Jurkat, Clone E6-1 (cell line): ENCODE measurements around the gene ZNF91. TPM values are rescaled to one million over a fixed set of nuclear protein-coding genes. Genes with fewer than 3 reads are reported as not detected.
"Not testable (repeated sequence)": the region's sequence is repeated elsewhere in the genome, so short reads cannot be mapped to it uniquely, and the experiment has no call there.

ENCODE experiments used
- DNase-seq: peaks from one replicate; pipeline ENCODE4 v3.0.0-alpha.2; 2011; ENCODE audit warnings: low read depth, low spot score
- H3K4me3 ChIP-seq: 2 replicates; pipeline ENCODE4 v1.5.1; 2011; ENCODE audit warnings: mild to moderate bottlenecking, low read length, control low read depth, moderate library complexity
- polyA plus RNA-seq: library from polyadenylated mRNA; unstranded; fragments of >200 nt; gene quantifications from one replicate; pipeline ENCODE4 v1.2.1, GENCODE V29; 2012; ENCODE audit warnings: missing spikeins; ENCODE audit not compliant: insufficient read length, insufficient read depth

The ZNF91 gene
- not detected for polyA plus RNA-seq

DNA sequence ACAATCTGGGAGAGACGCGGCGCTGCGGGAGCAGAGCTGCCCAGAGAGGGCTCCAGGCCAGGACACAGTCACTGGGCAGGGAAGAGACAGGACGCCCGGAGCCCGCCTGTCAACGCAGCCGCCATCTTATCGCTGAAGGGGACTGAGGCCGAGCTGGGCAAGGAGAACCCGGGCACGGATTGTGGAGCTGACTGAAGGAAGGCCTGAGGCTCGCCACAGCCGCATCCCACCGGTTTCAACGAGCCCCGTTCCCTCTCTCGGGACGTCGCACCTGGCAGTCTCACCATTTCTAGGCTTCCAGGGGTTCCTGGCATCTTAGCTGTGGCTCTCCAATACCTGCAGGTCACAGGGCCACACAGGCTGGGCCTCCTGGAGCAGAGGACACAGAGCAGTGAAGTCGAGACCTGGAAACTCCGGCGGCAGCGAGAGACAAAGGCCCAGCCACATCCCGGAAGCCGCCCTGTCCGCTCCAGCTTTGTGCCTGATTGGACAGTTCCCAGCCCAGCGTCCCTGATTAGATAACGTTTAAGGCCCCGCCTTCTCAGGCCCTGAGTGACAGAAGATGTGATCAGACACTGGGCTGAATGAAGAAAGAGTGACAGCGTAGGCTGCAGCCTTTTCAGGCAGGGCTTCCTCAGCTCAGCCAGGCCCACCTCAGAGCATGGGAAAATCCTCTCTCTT, at the start of gene ZNF91:
ZNF91 (minus strand) TSS at position 431 of the 681 bp plus-strand sequence; CDS start at position 314, 117 bp downstream.
- DNase-seq, result peak; percentile 97
- H3K4me3 ChIP-seq, result peak within 1 kb of the TSS; percentile 90

- DNase-seq, result no peak
- H3K4me3 ChIP-seq, result no peak overlapping the region
Measured at GRCh38 chr19:23440791-23441190, 45.5 kb upstream of the ZNF91 start.

GRCh38 chr19:23440207-23440606, 44.9 kb upstream of the ZNF91 start:
- H3K4me3 ChIP-seq, result no peak overlapping the region
- DNase-seq, result no peak

- H3K4me3 ChIP-seq, result no peak overlapping the region
- no peak for DNase-seq
Measured at GRCh38 chr19:23439623-23440022, 44.4 kb upstream of the ZNF91 start.

GRCh38 chr19:23437901-23438300, 42.6 kb upstream of the ZNF91 start:
- DNase-seq, result no peak
- no peak overlapping the region for H3K4me3 ChIP-seq

GRCh38 chr19:23436944-23437343, 41.7 kb upstream of the ZNF91 start:
- no peak for DNase-seq

GRCh38 chr19:23436318-23436717, 41.0 kb upstream of the ZNF91 start:
- H3K4me3 ChIP-seq, result no peak overlapping the region
- DNase-seq, result peak; percentile 6

More at GRCh38 chr19:23436944-23437343, 41.7 kb upstream of the ZNF91 start:
- H3K4me3 ChIP-seq, result no peak overlapping the region

GRCh38 chr19:23420824-23421223, 25.6 kb upstream of the ZNF91 start:
- H3K4me3 ChIP-seq, result no peak overlapping the region
- DNase-seq, result no peak

GRCh38 chr19:23419261-23419660, 24.0 kb upstream of the ZNF91 start:
- not testable (repeated sequence) for H3K4me3 ChIP-seq, DNase-seq

GRCh38 chr19:23415561-23416191, 20.4 kb upstream of the ZNF91 start:
- no peak for DNase-seq
- H3K4me3 ChIP-seq, result no peak overlapping the region

GRCh38 chr19:23415034-23415433, 19.8 kb upstream of the ZNF91 start:
- H3K4me3 ChIP-seq, result no peak overlapping the region
- no peak for DNase-seq

GRCh38 chr19:23410155-23410554, 14.9 kb upstream of the ZNF91 start:
- no peak for DNase-seq
- H3K4me3 ChIP-seq, result no peak overlapping the region

DNA sequence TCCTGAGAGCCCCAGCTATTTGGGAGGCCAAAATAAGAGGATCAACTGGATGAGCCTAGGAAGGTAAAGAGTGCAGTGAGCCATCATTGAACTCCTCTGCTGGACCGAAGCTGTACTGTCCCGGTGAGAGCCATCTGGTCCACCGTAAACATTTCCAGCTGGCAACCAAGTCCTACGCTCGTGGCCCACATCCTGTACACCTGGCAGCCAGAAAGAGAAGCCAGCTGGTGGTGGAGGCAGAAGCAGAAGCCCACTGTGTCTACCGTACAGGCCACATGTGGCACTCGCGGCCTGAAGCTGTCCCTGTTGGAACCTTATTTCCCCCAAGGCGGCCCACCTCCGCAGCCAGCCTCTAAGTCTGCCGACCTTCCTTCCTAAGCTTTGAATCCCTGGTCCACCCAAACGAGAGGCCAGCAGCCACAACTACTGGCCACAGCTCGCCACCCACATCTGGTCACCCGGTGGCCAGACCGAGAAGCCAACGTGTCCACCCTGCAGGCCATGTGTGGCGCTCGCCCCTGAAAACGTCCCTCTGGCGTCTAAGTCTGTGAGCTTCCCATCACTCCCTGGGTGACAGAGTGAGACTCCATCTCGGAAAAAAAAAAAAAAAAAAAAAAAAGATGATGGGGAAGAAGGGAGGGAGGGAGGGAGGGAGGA, 14.2 kb upstream of the ZNF91 start:
- DNase-seq, result no peak
- no peak overlapping the region for H3K4me3 ChIP-seq

- DNase-seq, result no peak
Measured at GRCh38 chr19:23407616-23408133, 12.4 kb upstream of the ZNF91 start.

DNA sequence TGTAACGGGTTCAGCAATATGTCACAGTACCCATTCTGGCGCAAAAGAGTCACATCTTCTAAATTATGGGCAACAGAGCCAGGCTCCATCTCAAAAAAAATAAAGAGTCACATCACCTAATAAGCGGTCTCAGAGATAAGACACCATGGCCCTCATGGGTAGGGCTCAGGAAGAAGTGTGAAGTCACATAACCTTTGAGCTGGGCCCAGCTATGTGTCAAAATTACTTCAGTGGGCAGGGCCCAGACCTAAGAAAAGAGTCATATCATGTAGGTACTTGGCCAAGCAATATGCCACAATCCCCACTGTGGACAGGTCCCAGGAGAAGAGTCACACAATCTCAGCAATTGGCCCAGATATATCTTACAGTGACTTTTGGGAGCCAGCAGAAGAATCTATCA, 11.4 kb upstream of the ZNF91 start:
- no peak for DNase-seq
- H3K4me3 ChIP-seq, result no peak overlapping the region

More at GRCh38 chr19:23407616-23408133, 12.4 kb upstream of the ZNF91 start:
- H3K4me3 ChIP-seq, result no peak overlapping the region

DNA sequence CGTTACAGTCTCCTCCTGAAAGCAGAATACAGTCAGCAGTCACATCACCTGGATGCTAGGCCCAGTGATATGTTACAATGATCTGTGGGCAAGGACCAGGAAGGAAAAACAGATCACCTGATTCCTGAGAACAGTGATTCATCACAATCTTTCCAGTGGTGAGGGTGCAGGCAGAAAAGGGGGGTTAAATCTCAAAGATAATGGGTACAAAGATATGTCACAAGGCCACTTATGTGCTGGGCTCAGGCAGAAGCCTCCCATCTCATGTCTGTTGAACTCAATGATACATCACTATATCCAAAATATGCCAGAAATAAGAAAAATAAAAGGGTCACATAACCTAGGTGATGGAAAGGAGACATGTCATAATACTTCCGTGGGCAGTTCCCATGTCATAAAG, 10.8 kb upstream of the ZNF91 start:
- DNase-seq, result no peak
- H3K4me3 ChIP-seq, result no peak overlapping the region

GRCh38 chr19:23404676-23405075, 9.4 kb upstream of the ZNF91 start:
- DNase-seq, result no peak
- H3K4me3 ChIP-seq, result no peak overlapping the region

GRCh38 chr19:23403581-23404324, 8.5 kb upstream of the ZNF91 start:
- no peak overlapping the region for H3K4me3 ChIP-seq
- no peak for DNase-seq

GRCh38 chr19:23403052-23403451, 7.8 kb upstream of the ZNF91 start:
- DNase-seq, result no peak
- H3K4me3 ChIP-seq, result no peak overlapping the region
